H1 (cell line): Measurements from ENCODE around the gene DHCR24. TPM values are rescaled to one million over a fixed set of nuclear protein-coding genes. Genes with fewer than 3 reads are reported as not detected.

Experiments
- ASH2L ChIP-seq: fragments of 200-600, 300-600 bp; sonication (generic); IDR thresholded peaks from one replicate; pipeline ENCODE4 v1.7.1; 2017; ENCODE audit warnings: low read length
- SAP30 ChIP-seq: fragments of 300-600 bp; sonication (generic); IDR thresholded peaks from 2 replicates; pipeline ENCODE4 v1.7.1; 2012; ENCODE audit warnings: low read length, moderate library complexity, mild to moderate bottlenecking, inconsistent platforms; ENCODE audit not compliant: insufficient read depth, insufficient replicate concordance
- polyA plus RNA-seq, 7 experiments: library from polyadenylated mRNA; depleted of rRNA in 3 of 7; stranded (reverse) in 5 of 7; unstranded in 2 of 7; fragments of >200 nt in 5 of 7; fragments of 200-250 nt in 2 of 7; gene quantifications; 1 replicate in 5 of 7; 2 replicates in 1 of 7; 4 replicates in 1 of 7; pipeline versions ENCODE4 v1.2.1 to v1.2.3, GENCODE V29; 2011 to 2013; ENCODE audit warnings: missing spikeins in 2 of 7, mixed read lengths in 2 of 7
- total RNA-seq: library from RNA; stranded (reverse); fragmentation: NEBNext Ultra II Directional; extraction: Animal tissue kit (Norgen Biotek cat#: 25700); gene quantifications from 2 replicates; pipeline ENCODE4 v1.2.1, GENCODE V29; 2021
- TF ChIP-seq, protein P1 (sequence below): fragments of 300-600 bp; sonication (generic); IDR thresholded peaks from 2 replicates; pipeline ENCODE4 v1.7.1; 2012; ENCODE audit warnings: low read length, moderate library complexity, mild to moderate bottlenecking, inconsistent platforms; ENCODE audit not compliant: insufficient replicate concordance

The DHCR24 gene
- total and polyA plus RNA-seq, 2 of the 8 experiments (the other 6 are each of a cell fraction or from before 2014, with no cell fraction given), result 370 to 419 TPM

DNA sequence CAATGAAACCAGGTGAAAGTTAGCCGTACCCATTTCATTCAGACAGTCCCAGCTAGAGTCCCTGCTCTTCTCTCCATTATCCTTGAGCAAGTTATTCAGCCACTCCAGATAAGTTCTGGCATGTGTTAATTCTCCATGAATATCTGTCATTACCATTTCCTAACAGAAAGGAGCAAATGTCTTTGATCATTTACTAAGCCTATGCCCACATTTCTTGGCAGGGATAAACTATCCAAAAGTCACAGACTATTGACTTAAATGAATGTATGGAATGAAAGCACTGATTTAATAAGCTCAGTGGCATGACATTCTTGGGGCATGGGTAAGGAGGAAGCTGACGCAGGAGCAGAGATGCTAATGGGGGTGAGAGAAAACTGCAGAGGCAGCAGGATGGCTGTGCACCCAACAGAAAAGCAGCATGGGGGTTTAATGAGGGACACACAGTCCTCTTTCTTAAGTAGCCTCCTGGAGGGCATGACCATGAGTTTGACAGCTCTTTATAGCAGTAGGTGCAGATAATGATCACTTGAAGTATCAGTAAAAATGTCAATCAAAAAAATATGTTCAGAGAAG lies 17.6 kb upstream of the DHCR24 start (continued):
- TF ChIP-seq SAP30, result no peak
- TF ChIP-seq ASH2L, result no peak
- TF ChIP-seq, protein P1, sequence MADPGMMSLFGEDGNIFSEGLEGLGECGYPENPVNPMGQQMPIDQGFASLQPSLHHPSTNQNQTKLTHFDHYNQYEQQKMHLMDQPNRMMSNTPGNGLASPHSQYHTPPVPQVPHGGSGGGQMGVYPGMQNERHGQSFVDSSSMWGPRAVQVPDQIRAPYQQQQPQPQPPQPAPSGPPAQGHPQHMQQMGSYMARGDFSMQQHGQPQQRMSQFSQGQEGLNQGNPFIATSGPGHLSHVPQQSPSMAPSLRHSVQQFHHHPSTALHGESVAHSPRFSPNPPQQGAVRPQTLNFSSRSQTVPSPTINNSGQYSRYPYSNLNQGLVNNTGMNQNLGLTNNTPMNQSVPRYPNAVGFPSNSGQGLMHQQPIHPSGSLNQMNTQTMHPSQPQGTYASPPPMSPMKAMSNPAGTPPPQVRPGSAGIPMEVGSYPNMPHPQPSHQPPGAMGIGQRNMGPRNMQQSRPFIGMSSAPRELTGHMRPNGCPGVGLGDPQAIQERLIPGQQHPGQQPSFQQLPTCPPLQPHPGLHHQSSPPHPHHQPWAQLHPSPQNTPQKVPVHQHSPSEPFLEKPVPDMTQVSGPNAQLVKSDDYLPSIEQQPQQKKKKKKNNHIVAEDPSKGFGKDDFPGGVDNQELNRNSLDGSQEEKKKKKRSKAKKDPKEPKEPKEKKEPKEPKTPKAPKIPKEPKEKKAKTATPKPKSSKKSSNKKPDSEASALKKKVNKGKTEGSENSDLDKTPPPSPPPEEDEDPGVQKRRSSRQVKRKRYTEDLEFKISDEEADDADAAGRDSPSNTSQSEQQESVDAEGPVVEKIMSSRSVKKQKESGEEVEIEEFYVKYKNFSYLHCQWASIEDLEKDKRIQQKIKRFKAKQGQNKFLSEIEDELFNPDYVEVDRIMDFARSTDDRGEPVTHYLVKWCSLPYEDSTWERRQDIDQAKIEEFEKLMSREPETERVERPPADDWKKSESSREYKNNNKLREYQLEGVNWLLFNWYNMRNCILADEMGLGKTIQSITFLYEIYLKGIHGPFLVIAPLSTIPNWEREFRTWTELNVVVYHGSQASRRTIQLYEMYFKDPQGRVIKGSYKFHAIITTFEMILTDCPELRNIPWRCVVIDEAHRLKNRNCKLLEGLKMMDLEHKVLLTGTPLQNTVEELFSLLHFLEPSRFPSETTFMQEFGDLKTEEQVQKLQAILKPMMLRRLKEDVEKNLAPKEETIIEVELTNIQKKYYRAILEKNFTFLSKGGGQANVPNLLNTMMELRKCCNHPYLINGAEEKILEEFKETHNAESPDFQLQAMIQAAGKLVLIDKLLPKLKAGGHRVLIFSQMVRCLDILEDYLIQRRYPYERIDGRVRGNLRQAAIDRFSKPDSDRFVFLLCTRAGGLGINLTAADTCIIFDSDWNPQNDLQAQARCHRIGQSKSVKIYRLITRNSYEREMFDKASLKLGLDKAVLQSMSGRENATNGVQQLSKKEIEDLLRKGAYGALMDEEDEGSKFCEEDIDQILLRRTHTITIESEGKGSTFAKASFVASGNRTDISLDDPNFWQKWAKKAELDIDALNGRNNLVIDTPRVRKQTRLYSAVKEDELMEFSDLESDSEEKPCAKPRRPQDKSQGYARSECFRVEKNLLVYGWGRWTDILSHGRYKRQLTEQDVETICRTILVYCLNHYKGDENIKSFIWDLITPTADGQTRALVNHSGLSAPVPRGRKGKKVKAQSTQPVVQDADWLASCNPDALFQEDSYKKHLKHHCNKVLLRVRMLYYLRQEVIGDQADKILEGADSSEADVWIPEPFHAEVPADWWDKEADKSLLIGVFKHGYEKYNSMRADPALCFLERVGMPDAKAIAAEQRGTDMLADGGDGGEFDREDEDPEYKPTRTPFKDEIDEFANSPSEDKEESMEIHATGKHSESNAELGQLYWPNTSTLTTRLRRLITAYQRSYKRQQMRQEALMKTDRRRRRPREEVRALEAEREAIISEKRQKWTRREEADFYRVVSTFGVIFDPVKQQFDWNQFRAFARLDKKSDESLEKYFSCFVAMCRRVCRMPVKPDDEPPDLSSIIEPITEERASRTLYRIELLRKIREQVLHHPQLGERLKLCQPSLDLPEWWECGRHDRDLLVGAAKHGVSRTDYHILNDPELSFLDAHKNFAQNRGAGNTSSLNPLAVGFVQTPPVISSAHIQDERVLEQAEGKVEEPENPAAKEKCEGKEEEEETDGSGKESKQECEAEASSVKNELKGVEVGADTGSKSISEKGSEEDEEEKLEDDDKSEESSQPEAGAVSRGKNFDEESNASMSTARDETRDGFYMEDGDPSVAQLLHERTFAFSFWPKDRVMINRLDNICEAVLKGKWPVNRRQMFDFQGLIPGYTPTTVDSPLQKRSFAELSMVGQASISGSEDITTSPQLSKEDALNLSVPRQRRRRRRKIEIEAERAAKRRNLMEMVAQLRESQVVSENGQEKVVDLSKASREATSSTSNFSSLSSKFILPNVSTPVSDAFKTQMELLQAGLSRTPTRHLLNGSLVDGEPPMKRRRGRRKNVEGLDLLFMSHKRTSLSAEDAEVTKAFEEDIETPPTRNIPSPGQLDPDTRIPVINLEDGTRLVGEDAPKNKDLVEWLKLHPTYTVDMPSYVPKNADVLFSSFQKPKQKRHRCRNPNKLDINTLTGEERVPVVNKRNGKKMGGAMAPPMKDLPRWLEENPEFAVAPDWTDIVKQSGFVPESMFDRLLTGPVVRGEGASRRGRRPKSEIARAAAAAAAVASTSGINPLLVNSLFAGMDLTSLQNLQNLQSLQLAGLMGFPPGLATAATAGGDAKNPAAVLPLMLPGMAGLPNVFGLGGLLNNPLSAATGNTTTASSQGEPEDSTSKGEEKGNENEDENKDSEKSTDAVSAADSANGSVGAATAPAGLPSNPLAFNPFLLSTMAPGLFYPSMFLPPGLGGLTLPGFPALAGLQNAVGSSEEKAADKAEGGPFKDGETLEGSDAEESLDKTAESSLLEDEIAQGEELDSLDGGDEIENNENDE, result no peak
